GM18519 (cell line): ENCODE results near the gene TMCC3.

ENCODE experiments used
- ATAC-seq: cut with Tn5 transposase; IDR thresholded peaks from one replicate; pipeline ENCODE4 v1.9.1; 2021; ENCODE audit warnings: mild to moderate bottlenecking, moderate library complexity; ENCODE audit not compliant: unreplicated experiment, low FRiP score

TMCC3 gene

GRCh38 chr12:94638521-94638920 is 11.8 kb downstream of the TMCC3 start:
- ATAC-seq, result no peak

DNA sequence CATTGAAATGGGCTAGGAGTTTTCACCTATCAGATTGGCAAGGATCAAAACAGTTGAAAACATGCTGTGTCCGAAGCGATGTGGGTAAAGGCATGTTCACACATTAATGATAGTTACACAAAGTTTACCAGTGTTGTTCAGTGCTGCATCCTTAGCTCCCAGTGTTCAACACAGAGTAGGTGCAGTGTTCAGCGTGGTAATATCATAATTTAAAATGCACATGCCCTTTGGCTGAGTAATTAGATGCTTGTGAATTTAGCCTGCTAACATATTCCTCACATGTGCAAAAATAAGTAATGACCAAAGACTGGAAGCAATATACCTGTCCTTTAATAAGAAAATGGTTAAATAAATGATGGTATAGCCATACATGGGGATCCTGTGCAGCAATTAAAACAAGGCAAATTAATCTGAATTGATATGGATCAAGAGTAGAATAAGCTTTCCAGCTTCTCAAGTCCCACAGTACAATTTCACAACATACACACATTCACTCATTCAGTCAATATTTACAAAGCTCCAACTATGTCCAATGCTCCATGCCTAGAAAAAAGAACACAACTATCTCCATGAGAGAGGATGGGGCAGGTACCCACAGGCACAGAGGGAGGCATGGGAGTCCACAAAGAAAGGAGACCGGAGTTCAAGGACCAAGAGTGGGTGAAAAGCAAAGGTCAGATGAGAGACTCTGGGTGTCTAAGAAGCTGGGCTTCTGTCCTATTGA is 12.8 kb downstream of the TMCC3 start:
- no peak for ATAC-seq

GRCh38 chr12:94636462-94637085 is 13.8 kb downstream of the TMCC3 start:
- ATAC-seq, result no peak

DNA sequence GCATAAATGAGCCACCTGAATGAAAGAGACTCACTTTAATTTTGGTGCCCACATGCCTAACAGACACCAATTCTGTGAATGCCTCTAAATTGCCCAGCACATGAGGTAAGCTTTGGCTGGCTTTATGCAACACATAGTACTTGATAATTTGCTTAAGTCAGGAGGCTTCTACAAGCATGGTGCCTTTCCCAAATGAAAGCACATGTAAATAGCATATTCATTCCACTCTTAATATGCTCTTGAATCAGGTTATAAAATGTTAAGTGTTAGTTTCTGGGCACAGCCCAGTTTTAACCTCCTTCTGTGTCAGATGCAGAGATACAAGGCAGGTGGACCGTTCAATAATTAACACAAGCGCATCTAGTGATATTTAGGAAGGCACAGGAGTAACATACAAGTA is 15.6 kb downstream of the TMCC3 start:
- ATAC-seq, result no peak

DNA sequence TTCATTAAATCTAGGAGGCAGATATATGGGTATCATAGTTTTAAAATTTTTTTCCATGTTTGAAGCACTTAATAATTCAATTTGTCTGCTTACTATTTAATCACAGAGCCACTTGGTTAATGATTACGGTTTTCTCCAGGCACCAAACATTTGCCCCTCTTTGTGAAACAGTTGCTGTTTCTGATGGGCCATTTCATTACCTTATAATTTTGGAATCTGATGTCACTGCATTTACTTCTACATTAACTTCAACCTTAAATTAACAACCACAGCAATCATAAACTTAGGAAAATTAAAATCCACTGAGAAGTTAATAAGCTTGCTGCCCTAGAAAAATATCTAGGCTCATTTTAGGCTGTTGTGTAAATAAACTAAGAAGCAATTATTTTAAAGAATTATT is 17.0 kb downstream of the TMCC3 start:
- no peak for ATAC-seq

GRCh38 chr12:94631058-94631457 is 19.3 kb downstream of the TMCC3 start:
- no peak for ATAC-seq

DNA sequence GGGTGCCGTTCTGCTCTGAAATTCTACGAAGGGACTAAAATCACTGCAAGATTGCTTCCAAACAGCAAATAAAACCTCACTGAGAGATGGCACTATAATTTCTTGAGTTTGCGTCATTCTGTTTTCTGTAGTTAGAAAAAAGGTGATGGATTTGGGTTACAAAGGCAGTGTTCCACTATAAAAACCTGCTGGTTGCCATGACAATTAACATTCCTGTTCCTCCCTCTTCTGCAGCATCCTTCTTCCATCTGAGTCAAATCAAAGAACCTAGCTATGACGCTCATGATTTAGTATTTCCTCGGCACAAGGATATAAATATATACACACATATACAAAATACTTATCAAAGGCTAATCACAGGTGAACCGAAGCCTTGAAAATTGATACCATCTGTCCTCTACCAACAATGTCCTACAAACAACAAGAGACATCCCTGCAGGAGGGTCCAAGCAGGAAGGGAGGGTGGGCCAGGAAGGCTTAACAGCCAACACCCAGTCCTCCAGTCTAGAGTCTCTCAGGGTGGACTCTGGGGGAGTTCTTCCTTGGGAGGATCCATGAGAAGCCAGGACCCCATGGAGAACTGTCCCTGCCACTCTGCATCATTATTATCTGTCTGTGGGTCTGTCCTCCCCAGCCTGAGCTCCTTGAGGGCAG is 21.4 kb downstream of the TMCC3 start:
- no peak for ATAC-seq

GRCh38 chr12:94628369-94628768 is 22.0 kb downstream of the TMCC3 start:
- ATAC-seq, result no peak

GRCh38 chr12:94625531-94625930 is 24.8 kb downstream of the TMCC3 start:
- no peak for ATAC-seq

GRCh38 chr12:94623161-94623920 is 27.0 kb downstream of the TMCC3 start:
- ATAC-seq, result no peak

DNA sequence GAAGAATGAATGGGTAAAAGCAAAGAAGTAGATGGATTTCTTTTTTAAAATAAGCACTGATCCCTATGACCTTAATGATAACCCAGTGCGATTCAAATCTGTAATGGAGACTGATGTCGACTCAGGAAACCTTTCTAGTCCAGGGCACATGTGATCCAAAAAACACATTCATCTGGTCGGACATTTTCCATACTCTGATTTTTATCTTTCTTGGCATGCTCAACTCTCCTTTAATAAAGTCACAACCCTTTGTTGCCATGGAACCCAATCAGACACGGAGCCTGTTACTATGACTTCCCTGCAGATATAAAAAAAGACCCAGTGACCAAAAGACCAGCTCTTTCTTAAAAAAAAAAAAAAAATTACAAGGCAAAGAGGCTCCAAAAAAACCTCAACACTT is 27.9 kb downstream of the TMCC3 start:
- ATAC-seq, result no peak

DNA sequence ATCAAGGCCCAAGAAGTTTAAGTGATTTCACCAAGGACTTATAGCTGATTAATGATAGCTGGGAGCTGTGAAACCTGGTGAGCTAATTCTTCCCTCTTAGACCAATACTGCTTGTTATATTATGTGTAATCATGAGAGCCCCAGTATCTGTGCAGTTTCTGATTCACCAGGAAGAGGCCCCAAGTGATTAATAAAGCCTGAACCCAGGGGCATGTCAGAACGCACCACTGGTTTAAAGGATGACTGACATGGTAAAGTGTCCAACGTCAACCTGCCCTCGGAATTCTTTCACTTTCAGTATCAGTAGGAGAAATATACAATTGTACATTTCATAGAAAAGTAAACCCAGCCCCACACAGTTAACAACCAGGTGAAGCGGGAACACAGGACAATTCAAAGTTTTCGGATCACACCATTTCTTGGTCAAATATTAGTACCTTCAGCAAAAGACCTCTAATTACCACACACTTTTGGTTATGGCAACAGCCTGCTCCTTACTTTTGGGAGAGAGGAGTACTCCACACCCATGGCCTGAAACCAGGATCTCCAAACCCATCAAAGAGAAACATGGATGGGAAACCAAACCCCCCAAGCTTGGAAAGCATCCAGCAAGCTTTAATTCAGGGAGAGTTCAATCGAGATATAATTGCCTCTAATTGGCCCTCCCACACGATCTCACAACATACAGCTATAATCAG is 28.5 kb downstream of the TMCC3 start:
- peak; percentile 97 for ATAC-seq

DNA sequence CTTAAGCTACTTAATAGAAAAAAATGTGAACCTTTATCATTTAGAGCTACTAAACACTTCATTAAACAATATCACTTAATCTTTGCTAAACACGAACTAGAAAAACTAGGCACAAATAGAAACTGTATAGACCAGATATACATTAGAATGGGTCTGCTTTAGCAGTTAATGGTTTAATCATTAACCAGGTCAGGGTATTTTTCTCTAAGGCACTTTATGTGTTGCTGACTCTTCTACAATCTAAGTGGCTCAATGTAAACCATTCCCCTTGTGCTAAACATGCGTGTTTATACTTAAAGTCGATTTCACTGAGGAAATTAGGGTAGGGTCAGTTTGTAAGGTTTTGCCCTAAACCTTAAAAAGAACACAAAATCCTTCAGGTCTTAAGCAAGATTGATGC is 29.7 kb downstream of the TMCC3 start:
- no peak for ATAC-seq

GRCh38 chr12:94618995-94619695 is 31.2 kb downstream of the TMCC3 start:
- ATAC-seq, result no peak

- no peak for ATAC-seq
Observed at GRCh38 chr12:94617101-94617500, 33.3 kb downstream of the TMCC3 start.

DNA sequence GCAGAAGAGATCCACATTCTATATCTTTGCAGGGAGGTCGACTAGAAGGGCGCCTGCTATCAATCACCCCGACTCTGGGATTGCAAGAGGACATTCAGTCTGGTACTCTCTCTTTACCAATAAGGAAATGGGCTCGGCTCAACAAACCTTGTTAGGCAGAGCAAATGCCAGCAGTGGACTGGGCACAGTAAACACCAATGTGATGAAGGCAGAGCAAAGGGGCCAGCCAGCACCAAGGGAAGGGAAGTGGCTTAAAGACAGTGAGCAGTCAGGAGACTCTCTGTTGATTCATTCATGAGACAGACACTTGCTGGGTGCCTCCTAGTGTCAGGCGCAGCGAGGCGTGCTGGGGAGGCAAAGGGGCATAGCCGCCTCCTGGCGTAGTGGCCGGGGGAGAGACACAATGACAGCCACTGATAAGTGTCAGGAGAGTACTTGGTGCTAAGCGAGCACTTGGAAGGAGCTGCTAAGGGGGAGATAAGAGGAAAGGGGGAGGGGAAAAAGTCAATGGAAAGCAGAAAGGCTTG is 34.1 kb downstream of the TMCC3 start:
- ATAC-seq, result no peak

DNA sequence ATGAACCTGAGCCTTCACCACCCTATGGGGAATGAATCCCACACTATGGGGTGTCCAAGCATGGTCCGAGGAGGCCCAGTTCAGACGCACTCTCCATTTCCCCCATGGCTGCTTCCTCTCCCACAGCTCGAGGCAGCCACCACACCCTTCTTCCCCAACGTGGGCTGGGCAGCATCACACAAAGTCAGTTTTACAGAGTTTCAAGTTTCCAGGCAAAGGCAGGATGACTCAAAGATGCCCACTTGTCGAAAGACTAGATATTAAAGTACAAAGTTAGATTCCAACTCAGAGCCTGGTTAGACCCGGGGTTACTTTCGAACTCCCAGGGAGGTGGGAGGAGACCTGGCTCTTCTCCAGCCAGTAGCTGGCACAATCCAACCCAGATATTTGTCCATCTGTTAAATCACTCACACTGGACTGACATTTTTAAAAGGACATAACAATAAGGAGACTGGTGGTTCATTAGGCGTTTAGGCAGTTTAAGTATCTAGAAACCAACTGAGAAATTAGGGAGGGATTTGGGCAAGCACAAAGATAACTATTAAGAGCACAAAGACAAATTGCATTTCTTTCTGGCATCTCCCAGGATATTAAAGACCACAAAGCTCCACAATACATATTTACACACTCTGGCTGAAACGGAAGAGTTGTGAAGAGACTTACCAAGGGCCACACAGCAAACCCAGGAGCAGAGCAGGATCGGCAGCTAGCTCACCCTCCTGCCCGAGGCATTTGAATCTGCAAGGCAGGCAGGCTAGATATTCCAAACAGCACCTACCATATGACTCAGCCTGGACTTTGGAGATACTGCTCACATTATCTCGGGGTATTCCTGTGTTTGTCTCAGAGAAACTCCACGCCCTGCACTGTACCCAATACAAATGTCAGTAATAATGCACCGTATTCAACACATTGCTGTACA is 34.8 kb downstream of the TMCC3 start:
- ATAC-seq, result no peak

DNA sequence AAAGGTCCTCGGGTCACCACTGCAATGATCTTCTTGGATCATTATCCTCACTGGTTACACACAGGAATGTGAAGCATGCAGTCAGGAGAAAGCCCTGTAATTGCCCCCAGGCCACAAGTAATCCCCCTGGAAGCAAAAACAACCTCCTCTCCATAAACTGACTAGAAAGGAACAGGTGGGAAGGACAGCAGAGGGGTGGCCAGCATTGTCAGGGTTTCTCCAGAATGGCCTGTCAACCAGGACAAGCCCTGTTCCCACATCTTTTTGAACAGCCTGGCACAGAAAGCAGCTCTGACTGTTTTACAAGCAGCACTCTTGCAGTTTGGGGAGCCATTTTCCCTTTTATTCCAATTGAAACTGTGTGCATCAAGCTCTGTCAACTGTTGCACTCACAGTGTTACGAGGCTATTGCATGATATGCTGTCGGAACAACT is 36.1 kb downstream of the TMCC3 start:
- no peak for ATAC-seq
